ENCODE measurements around the gene NDUFV1.

Gene NDUFV1

DNA sequence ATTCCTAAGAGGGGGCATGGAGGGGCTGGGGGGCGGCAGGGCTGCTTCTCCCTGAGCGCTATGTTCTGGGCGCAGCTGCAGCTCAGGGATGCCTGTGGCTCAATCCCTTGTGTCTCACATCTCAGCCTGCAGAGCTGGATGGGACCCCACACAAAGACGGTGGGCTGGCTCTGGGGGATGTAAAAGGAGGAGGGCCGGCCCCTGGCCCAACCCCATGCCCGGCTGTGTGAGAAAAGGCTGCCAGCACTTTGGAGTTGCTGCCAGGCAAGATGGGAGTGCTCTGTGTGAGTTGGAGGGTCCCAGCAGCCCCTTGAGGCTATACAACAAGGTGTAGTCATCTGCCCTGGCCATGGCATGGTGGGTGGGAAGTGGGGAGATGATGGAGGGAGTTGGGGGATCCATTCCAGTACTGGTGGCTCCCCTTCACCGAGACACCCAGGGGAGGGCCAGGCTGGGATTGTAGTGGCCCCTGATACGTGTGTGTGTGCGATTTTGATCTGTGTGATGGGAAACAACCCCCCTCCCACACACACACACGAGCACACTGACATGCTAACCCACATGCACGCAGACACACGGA, 34.1 kb downstream of the NDUFV1 start:
- DNase-seq, result no peak

DNA sequence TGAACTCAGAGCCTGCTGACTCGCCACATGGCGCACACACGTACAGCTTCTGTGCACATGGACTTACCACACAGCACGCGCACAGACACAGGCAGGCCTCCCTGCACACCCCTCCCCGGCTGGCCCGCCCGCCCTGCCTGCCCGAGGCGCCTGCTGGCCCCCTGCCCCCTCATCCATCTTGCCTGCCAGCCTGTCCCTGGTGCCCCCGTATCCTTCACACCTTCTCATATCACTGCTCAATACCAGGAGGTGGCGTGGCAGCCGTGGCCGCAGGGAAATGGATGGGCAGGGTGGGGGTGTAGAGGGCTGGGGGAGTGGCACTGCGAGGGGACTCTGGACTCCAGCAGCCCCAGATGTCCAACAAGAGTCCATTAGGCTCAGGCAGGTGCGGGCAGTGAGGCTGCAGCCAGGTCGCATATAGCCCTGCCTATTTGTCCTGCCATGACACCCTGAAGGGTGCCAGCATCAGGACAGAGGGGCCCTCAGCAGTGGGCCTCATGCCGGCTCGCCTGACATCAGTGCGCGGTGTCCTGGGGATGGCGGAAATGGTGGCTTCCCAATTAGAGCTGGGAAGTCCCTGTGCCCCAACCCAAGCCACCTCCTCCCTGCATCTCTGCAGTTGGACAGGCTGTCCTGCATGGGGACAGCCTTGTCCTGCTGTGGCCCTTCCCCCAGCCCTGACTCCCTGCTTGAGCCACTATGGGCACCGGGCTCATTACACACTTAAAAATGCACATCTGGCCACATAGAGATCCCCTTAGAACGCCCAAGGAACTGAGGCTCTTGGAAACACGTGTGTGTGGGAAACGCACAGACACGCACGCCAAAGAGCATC, 34.8 kb downstream of the NDUFV1 start:
- no peak for DNase-seq

- DNase-seq, result no peak
Measured at GRCh38 chr11:67642173-67643120, 35.7 kb downstream of the NDUFV1 start.

DNA sequence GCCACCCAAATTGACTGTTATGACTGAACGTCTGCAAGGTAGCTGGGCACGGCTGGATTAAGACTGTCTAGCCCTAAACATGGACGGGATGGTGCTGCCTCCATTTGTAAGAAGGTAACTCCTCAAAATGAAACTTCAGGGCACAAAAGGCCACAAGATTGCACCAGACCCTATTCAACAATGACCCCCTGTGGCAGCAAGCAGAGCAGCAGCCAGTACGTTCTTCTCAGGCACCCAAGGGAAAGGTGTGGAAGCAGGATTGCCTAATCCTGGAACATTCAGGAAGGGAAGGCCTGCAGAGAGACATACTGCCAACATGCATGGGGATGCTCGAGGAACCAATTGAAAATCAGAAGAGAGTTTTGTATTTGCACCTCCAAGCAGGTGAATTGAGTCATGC, 37.3 kb downstream of the NDUFV1 start:
- no peak for DNase-seq

DNA sequence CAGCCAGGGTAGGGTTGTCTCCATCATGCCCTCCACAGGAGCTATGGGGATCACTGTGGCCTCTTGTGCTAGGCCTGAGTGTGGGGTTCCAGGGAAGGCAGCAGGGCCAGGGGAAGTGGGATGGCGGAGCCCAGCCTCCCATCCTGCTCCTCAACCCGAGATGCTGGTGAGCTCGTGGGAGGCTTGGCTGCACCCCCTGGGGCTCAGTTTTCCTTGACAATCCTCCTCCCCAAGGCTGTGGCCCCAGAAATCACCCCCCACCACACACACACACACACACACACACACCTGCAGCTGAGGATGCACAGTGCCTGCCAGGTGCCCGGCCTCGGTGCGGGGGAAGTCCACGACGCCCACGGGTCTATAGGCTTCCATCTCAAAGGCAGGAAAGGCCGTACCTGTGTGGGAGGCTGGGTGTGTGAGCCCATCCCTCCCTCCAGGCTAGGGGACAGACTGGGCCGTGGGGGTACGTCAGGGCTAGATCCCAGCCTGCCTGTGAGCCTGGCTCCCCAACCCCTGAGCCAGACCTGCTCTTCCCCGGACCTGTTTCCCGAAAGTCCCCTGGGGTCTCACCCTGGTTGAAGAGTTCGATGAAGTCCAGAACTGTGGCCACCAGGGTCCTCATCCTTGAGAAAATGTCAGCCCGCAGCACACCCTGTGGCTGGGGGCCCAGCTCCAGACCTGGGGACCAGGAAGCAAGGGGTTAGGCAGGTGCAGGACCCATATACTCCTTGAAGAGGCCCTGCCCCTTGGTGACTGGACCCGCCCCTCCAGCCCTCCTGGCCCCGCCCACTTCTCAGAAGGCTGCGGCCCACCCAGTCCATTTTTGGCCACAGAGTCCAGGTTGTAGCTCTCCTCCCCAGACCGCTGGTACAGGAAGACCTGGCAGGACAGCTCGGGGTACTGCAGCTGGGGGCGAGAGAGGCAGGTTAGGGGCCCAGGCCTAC, 38.0 kb downstream of the NDUFV1 start:
- no peak for DNase-seq

- no peak for DNase-seq
Measured at GRCh38 chr11:67645521-67646461, 39.1 kb downstream of the NDUFV1 start.

GRCh38 chr11:67646535-67647336, 40.0 kb downstream of the NDUFV1 start:
- DNase-seq, result no peak

- DNase-seq, result no peak
Measured at GRCh38 chr11:67647471-67647870, 40.7 kb downstream of the NDUFV1 start.

- DNase-seq, result peak; percentile 71
Measured at GRCh38 chr11:67648140-67648795, 41.5 kb downstream of the NDUFV1 start.

DNA sequence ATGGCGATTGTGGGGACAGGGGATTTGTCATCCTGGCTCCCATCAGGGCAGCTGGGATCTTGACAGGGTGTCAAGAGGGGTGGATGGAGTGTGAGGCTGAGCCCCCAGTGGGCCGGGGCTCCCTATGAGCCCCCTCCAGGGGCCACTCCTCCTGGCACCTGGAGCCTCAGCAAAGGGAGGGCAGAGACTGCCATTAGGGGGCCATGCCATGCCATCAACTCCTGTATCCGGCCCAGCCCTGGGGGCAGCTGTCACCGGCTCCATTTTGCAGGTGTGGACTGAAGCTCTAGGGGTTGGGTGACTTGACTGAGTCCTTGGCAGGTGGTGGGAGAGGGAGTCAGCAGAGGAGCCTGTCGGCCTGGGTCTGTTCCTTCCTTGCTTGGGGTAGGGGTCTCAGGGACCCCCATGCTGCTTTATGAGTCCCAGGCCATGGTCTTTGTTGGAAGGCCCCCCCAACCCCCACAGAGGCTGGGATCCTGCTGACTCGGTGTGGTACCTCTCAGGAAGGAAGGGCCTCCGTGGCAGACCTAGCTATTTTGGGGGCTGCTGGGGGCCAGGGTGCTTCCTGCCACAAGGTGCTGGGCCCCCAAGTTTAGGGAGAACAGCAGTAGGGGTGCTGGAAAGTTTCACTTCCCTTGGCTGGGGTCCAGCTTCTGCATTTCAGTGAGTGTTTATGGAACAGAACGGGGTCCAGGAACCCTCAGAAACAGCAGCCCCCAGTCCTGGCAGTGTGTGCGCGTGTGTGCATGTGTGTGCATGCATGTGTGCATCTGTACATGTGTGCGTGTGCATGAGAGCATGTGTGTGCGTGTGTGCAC, 42.3 kb downstream of the NDUFV1 start:
- DNase-seq, result no peak

DNA sequence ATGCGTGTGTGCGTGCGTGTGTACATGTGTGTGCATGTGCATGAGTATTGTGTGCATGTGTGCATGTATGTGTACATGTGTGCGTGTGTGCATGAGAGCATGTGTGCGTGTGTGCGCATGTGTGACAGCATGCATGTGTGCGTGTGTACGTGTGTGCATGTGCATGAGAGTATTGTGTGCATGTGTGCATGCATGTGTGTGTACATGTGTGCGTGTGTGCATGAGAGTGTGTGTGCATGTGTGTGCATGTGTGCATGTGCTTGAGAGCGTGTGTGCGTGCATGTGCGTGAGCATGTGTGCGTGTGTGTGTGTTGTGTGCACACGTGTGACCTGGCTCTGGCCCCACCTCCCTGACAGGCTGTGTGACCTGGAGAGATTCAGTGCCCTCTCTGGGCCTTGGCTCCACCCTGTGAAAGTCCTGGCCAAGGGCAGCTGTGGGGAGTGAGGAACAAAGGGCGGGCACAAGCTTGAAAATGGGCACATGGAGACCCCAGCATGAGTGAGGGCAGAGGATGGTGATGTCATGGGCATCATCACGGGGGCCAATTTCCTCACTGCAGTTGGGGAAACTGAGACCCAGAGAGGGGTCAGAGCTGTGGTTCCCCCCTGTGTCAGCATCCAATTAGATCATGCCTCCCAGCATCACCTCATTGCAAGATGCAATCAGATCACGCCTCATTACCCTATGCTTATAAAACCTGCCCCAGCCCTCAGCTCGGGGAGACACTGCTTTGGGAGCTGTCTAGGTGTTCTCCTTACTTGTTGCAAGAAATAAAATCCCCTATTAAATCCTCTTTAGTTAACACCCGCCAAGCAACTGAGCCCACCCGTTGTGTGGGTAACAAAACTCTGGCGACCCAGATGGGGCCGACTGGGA, 43.1 kb downstream of the NDUFV1 start:
- DNase-seq, result no peak

GRCh38 chr11:67651976-67652781, 45.4 kb downstream of the NDUFV1 start:
- DNase-seq, result no peak

- DNase-seq, result no peak
Measured at GRCh38 chr11:67652965-67653845, 46.5 kb downstream of the NDUFV1 start.

DNA sequence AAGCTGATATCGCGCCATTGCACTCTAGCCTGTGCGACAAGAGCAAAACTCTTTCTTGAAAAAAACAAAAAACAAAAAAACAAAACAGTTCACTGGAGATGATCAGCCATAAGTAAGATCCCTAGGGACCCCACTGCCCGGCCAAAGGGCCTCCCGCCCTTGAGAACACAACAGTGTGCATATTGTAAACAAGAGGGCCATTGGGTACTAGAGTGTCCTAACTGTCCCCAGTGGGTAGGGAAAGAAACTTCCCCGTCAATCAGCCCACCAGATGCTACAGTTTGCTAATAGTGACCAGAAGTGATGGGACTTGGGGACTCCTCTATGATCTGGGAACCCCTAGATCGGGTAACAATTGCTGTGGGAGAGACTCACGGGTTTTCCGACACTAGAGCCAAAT, 47.5 kb downstream of the NDUFV1 start:
- DNase-seq, result no peak

DNA sequence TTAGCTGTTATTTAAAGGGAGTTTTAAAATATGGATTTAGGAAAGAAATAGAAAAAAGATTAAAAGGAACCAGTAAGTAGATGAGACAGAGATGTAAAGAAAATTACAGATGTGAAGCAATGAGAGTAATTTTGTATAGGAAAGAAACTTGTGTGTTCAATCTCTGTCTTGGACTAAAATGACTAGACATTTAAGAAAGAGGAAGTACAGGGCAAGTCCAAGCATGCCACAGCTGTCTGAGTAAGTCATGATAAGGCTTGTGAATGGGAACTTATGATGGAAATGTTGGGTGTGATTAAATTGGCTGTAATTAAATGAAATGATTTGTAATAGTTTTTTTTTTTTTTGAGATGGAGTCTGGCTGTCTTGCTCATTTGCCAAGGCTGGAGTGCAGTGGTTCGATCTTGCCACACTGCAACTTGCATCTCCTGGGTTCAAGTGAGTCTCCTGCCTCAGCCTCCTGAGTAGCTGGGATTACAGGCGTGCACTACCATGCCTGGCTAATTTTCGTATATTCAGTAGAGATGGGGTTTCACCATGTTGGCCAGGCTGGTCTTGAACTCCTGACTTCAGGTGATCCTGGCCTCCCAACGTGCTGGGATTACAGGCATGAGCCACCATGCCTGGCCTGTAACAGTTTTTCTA, 49.7 kb downstream of the NDUFV1 start:
- no peak for DNase-seq

Data from stimulated activated CD4-positive, alpha-beta T cell treated with anti-CD3 and anti-CD28 coated beads, Interleukin-1b, Interleukin-23, amount 100 ng/mL, for 48 hours (primary cell).